Osteocyte (in vitro differentiated cells): Measurements from ENCODE around the gene PDP2. TPM values are rescaled to one million over a fixed set of nuclear protein-coding genes. Genes with fewer than 3 reads are reported as not detected.
"Not testable (repeated sequence)": the region's sequence is repeated elsewhere in the genome, so short reads cannot be mapped to it uniquely, and the experiment has no call there.

Experiments used
- DNase-seq: peaks from one replicate; pipeline ENCODE4 v3.0.0; 2021; ENCODE audit warnings: mixed read lengths; ENCODE audit not compliant: unreplicated experiment; ENCODE audit errors: extremely low spot score
- H3K27ac Mint-ChIP-seq: one replicate; pipeline ENCODE4 v1.8.0; 2021; ENCODE audit warnings: mild to moderate bottlenecking, mixed read lengths; ENCODE audit not compliant: unreplicated experiment
- H3K27me3 Mint-ChIP-seq: one replicate; pipeline ENCODE4 v1.8.0; 2021; ENCODE audit warnings: mixed read lengths; ENCODE audit not compliant: unreplicated experiment
- H3K36me3 Mint-ChIP-seq: one replicate; pipeline ENCODE4 v1.8.0; 2021; ENCODE audit warnings: mixed read lengths; ENCODE audit not compliant: unreplicated experiment
- H3K4me1 Mint-ChIP-seq: one replicate; pipeline ENCODE4 v1.8.0; 2021; ENCODE audit warnings: mixed read lengths; ENCODE audit not compliant: unreplicated experiment
- H3K4me3 Mint-ChIP-seq: one replicate; pipeline ENCODE4 v1.8.0; 2021; ENCODE audit warnings: mild to moderate bottlenecking, moderate library complexity, mixed read lengths; ENCODE audit not compliant: unreplicated experiment
- H3K9me3 Mint-ChIP-seq: one replicate; pipeline ENCODE4 v1.8.0; 2021; ENCODE audit warnings: mixed read lengths; ENCODE audit not compliant: unreplicated experiment
- total RNA-seq: library from RNA; stranded (reverse); gene quantifications from 2 replicates; pipeline ENCODE4 v1.2.1, GENCODE V29; 2021
- TF ChIP-seq, protein P1 (sequence below): fragments of 200-600 bp; sonication (generic); IDR thresholded peaks from 2 replicates; pipeline ENCODE4 v1.5.0; 2021; ENCODE audit warnings: antibody characterized with exemption, mild to moderate bottlenecking, moderate library complexity

PDP2 gene
- total RNA-seq, 1 donor from 2014 or later, result 16.5 TPM

DNA sequence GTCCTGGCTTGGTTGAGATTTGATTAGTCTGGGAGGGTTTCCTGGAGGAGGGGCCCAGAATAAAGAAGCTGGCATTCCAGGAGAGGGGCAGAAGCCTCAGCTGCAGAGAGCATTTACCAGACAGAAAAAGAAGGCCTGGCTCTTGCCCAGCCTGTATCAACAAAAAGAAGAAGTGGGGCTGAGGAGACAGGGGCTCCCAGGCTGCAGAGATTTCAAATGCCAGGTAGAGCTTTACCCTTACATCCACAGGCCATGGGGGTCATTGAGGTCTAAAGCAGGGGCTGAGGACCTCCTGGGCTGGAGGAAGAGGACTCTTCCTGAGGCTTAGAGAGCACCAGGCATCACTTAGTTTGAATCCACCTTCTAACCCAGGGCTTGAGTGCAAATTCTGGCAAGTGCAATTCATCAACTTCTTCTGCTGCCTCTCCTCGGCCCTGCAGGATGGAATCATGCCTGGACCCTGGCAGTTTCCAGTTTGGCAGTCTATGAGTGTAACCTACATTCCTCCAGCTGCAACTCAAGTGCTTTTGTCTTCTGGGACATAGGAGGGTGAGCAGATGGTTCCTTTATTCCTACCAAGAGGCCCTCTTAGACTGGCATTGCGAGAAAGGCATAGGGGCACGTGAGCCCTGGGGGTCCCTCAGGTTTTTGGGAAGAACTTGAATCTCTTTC, 20.8 kb upstream of the PDP2 start:
- Mint-ChIP-seq H3K27me3 (no peaks in the 10 kb centered on the region), H3K9me3 (no peaks in the 10 kb centered on the region), H3K4me3 (no peak overlapping the region), H3K4me1 (peaks cover 11% of the 10 kb centered on the region), H3K36me3 (no peaks in the 10 kb centered on the region), H3K27ac (peak overlapping the region; percentile 23)
- no peak for DNase-seq
- TF ChIP-seq, protein P1, sequence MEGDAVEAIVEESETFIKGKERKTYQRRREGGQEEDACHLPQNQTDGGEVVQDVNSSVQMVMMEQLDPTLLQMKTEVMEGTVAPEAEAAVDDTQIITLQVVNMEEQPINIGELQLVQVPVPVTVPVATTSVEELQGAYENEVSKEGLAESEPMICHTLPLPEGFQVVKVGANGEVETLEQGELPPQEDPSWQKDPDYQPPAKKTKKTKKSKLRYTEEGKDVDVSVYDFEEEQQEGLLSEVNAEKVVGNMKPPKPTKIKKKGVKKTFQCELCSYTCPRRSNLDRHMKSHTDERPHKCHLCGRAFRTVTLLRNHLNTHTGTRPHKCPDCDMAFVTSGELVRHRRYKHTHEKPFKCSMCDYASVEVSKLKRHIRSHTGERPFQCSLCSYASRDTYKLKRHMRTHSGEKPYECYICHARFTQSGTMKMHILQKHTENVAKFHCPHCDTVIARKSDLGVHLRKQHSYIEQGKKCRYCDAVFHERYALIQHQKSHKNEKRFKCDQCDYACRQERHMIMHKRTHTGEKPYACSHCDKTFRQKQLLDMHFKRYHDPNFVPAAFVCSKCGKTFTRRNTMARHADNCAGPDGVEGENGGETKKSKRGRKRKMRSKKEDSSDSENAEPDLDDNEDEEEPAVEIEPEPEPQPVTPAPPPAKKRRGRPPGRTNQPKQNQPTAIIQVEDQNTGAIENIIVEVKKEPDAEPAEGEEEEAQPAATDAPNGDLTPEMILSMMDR, result no peak

DNA sequence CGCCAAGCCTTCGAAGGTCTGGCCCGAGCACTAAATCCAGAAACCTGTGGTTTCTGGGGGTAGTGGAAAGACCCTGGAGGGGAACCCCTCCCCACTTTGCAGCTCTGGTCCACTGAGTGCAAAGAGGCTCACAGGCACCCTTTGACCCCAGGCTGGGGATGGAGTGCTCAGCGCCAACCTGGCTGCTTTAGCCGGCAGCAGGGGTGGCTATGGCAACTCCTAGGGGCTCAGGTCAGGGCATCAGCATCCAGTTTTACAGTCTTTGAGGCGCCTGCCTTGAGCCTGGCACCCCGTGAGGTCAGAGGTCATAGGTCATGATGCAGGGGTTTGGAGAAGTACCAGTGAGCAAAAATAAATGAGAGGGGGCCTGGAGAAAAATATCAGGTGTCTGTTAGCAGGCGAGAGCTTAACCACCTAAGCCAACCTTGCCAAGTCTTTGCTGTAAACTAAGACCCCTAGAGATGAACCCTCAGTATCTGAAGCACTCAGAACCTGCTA, 18.2 kb upstream of the PDP2 start:
- H3K4me3 Mint-ChIP-seq, result no peak overlapping the region
- peaks cover 11% of the 10 kb centered on the region for H3K4me1 Mint-ChIP-seq
- H3K27ac Mint-ChIP-seq, result no peak overlapping the region
- no peak for DNase-seq
- TF ChIP-seq, protein P1, result no peak
- H3K27me3 Mint-ChIP-seq, result no peaks in the 10 kb centered on the region
- no peaks in the 10 kb centered on the region for H3K9me3 Mint-ChIP-seq
- H3K36me3 Mint-ChIP-seq, result no peaks in the 10 kb centered on the region

DNA sequence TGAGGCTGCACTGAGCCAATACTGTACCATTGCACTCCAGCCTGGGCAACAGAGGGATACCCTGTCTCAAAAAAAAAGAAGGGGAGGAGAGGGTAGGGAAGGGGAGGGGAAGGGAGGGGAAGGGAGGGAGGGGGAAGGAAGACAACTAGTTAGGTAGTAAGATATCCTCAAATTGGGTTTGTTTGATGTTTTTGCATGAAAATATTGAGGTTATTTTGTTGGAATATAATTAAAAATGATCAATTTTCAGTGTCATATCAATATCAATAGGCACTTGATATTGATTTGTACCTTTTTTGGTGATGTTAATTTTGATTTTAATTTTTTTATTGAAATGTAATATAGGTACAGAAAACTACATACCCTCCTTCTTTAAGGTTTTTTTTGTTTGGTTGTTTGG, 16.6 kb upstream of the PDP2 start:
- Mint-ChIP-seq H3K27me3 (no peaks in the 10 kb centered on the region), H3K27ac (no peak overlapping the region), H3K4me3 (no peak overlapping the region), H3K9me3 (no peaks in the 10 kb centered on the region), H3K36me3 (no peaks in the 10 kb centered on the region), H3K4me1 (peaks cover 11% of the 10 kb centered on the region)
- no peak for DNase-seq
- TF ChIP-seq, protein P1, result no peak

DNA sequence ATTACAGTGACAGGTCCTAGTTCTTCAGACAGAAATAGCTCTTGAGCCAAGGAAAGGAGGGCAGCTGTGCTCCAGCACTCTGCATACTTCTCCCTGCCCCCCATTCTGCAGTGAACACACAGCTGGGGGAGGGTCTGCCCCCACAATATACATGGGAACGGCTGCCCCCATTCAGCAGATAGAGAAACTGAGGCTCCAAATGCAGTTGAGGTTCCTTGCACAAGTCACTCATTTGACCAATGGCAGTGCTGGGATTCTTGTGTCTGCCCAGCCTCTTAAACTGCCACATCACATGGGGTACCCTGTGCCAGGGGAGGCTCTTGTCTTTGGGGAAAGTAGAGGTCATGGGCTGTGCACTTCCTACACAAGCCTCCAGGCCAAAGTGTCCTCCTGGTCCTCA, 10.9 kb upstream of the PDP2 start:
- no peaks in the 10 kb centered on the region for H3K36me3 Mint-ChIP-seq
- TF ChIP-seq, protein P1, result no peak
- H3K27me3 Mint-ChIP-seq, result no peaks in the 10 kb centered on the region
- peaks cover 15% of the 10 kb centered on the region for H3K4me1 Mint-ChIP-seq
- no peak overlapping the region for H3K4me3 Mint-ChIP-seq
- H3K27ac Mint-ChIP-seq, result no peak overlapping the region
- H3K9me3 Mint-ChIP-seq, result no peaks in the 10 kb centered on the region
- DNase-seq, result no peak

DNA sequence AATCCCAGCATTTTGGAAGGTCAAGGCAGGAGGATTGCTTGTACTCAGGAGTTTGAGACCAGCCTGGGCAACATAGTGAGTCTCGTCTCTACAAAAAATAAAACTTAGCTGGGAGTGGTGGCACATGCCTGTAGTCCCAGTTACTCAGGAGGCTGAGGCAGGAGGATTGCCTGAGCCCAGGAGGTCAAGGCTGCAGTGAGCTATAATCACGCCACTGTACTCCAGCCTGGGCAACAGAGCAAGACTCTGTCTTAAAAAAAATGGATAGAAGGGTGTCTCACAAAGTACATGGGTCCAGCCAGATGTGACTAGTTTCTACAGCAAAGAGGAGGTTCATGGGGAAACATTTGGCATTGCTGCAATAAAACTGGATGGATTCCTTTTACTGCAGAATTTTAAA, 9.0 kb upstream of the PDP2 start:
- H3K4me3 Mint-ChIP-seq, DNase-seq, H3K27ac Mint-ChIP-seq, H3K9me3 Mint-ChIP-seq, H3K27me3 Mint-ChIP-seq, H3K36me3 Mint-ChIP-seq: not testable (repeated sequence)
- peaks cover 26% of the 10 kb centered on the region for H3K4me1 Mint-ChIP-seq
